Smooth muscle cell of the brain vasculature (primary cell): ENCODE results near the gene TAP1.
"Not testable (repeated sequence)": the region's sequence is repeated elsewhere in the genome, so short reads cannot be mapped to it uniquely, and the experiment has no call there.

ENCODE experiments used
- DNase-seq: peaks from one replicate; pipeline ENCODE4 v3.0.0-alpha.2; 2012; ENCODE audit warnings: low read depth, low spot score

TAP1 gene

GRCh38 chr6:32853541-32854375 is at the start of gene TAP1, which contains the start of gene PSMB9:
TSS of gene TAP1 (minus strand) at chr6:32853704. CDS start at chr6:32853636, 68 bp downstream.
TSS of gene PSMB9 (plus strand) at chr6:32854192. CDS start at chr6:32854230, 38 bp downstream.
- DNase-seq: peak; percentile 87

GRCh38 chr6:32895006-32895345 is 41.5 kb upstream of the TAP1 start:
- DNase-seq: no peak

- peak; percentile 81 for DNase-seq
These were observed 40.8 kb upstream of the TAP1 start for GRCh38 chr6:32894085-32895005.

GRCh38 chr6:32890831-32891230 is 37.3 kb upstream of the TAP1 start:
- DNase-seq: no peak

GRCh38 chr6:32889533-32889932 is 36.0 kb upstream of the TAP1 start:
- no peak for DNase-seq

GRCh38 chr6:32888576-32888975 is 35.1 kb upstream of the TAP1 start:
- no peak for DNase-seq

- no peak for DNase-seq
These were observed 34.1 kb upstream of the TAP1 start for GRCh38 chr6:32887616-32888015.

GRCh38 chr6:32886681-32887383 is 33.3 kb upstream of the TAP1 start:
- DNase-seq: peak; percentile 73

- peak; percentile 50 for DNase-seq
These were observed 32.3 kb upstream of the TAP1 start for GRCh38 chr6:32885698-32886286.

- DNase-seq: no peak
These were observed 30.3 kb upstream of the TAP1 start for GRCh38 chr6:32883789-32884188.

- no peak for DNase-seq
These were observed 29.4 kb upstream of the TAP1 start for GRCh38 chr6:32882879-32883250.

- not testable (repeated sequence) for DNase-seq
These were observed 27.5 kb upstream of the TAP1 start for GRCh38 chr6:32880962-32881361.

- no peak for DNase-seq
These were observed 26.2 kb upstream of the TAP1 start for GRCh38 chr6:32879691-32880090.

GRCh38 chr6:32876603-32877002 is 23.1 kb upstream of the TAP1 start:
- no peak for DNase-seq

- not testable (repeated sequence) for DNase-seq
These were observed 20.4 kb upstream of the TAP1 start for GRCh38 chr6:32873947-32874346.

GRCh38 chr6:32868257-32868788 is 14.8 kb upstream of the TAP1 start:
- DNase-seq: no peak

- DNase-seq: no peak
These were observed 14.2 kb upstream of the TAP1 start for GRCh38 chr6:32867554-32868256.

- DNase-seq: no peak
These were observed 13.5 kb upstream of the TAP1 start for GRCh38 chr6:32867022-32867477.

- DNase-seq: no peak
These were observed 12.4 kb upstream of the TAP1 start for GRCh38 chr6:32865724-32866443.

GRCh38 chr6:32862725-32863124 is 9.2 kb upstream of the TAP1 start:
- DNase-seq: no peak
